HepG2 (cell line): Measurements from ENCODE around the gene CDH11. TPM values are rescaled to one million over a fixed set of nuclear protein-coding genes. Genes with fewer than 3 reads are reported as not detected.

ENCODE experiments used
- ATAC-seq: fragments of 200-7000 bp; cut with Tn5 transposase; 3 replicates; pipeline ENCODE4 v1.9.1; 2020; ENCODE audit warnings: mild to moderate bottlenecking, moderate library complexity
- BruUV-seq: library from RNA; stranded (reverse); fragments of 400-500 nt; replicated peaks from 2 replicates; lab custom pipeline; 2021; lab: Mats Ljungman, UMichigan
- CTCF ChIA-PET: fragments of 300-600 bp; formaldehyde crosslinking; extraction: SDS; loops from one replicate; lab custom pipeline; 2021; ENCODE audit warnings: low total read pairs, inconsistent platforms, low intra/inter-chr PET ratio; lab: Yijun Ruan, JAX
- POLR2A ChIA-PET: fragments of 350-600 bp; sonication (Branson Sonifier 250); formaldehyde crosslinking; loops from one replicate; lab custom pipeline; 2020; ENCODE audit warnings: antibody characterized with exemption, inconsistent platforms; lab: Yijun Ruan, JAX
- DNase-seq: peaks from one replicate; pipeline ENCODE4 v3.0.0-alpha.2; 2015; ENCODE audit warnings: low spot score
- FAIRE-seq: peaks from 3 replicates; lab custom pipeline; 2011; peaks lifted over from hg19 to GRCh38; lab: Jason Lieb, UNC
- H2AFZ ChIP-seq: one replicate; pipeline ENCODE4 v1.6.1; 2011; ENCODE audit warnings: low read length, inconsistent platforms
- H3K27ac ChIP-seq: fragments of 300-600 bp; 3 replicates; pipeline ENCODE4 v1.8.0; 2011; ENCODE audit warnings: mixed run types, mild to moderate bottlenecking, mixed read lengths, low read length, inconsistent platforms; ENCODE audit not compliant: insufficient read depth; ENCODE audit errors: extremely low read length
- H3K27me3 ChIP-seq, 2 experiments: fragments of 200-600 bp in 1 of 2; 2 replicates in 1 of 2; 3 replicates in 1 of 2; pipeline versions ENCODE4 v1.6.0 to v1.8.0; 2011; ENCODE audit warnings: low read length in 2 of 2, mild to moderate bottlenecking in 2 of 2, moderate library complexity in 2 of 2, inconsistent platforms in 1 of 2; ENCODE audit not compliant: insufficient read depth in 2 of 2, control insufficient read depth in 1 of 2
- H3K36me3 ChIP-seq, 2 experiments: fragments of 200-600 bp in 1 of 2; replicated peaks in 1 of 2; 2 replicates in 1 of 2; 3 replicates in 1 of 2; pipeline versions ENCODE4 v1.5.1 to v1.8.0; 2011; ENCODE audit warnings: low read length in 2 of 2, inconsistent platforms in 1 of 2; ENCODE audit not compliant: insufficient read depth in 2 of 2, control insufficient read depth in 1 of 2
- H3K4me1 ChIP-seq: 2 replicates; pipeline ENCODE4 v1.5.1; 2012; ENCODE audit warnings: low read length, inconsistent platforms; ENCODE audit not compliant: insufficient read depth
- H3K4me2 ChIP-seq: 2 replicates; pipeline ENCODE4 v1.6.0; 2011; ENCODE audit warnings: low read depth, low read length, inconsistent platforms
- H3K4me3 ChIP-seq, 3 experiments: fragments of 200-600 bp in 1 of 3; sonication (generic), shearing (Covaris generic) in 1 of 3; replicated peaks in 1 of 3; 2 replicates each; pipeline ENCODE4 v1.5.1; 2011 to 2016; ENCODE audit warnings: low read length in 3 of 3, inconsistent platforms in 2 of 3, low read depth in 2 of 3, mild to moderate bottlenecking in 2 of 3, control low read depth in 1 of 3, mixed read lengths in 1 of 3; ENCODE audit not compliant: insufficient read depth in 1 of 3
- H3K79me2 ChIP-seq: one replicate; pipeline ENCODE4 v1.6.1; 2011; ENCODE audit warnings: low read length, inconsistent platforms; ENCODE audit not compliant: insufficient read depth
- H3K9ac ChIP-seq: 2 replicates; pipeline ENCODE4 v1.6.0; 2011; ENCODE audit warnings: mild to moderate bottlenecking, low read depth, low read length, inconsistent platforms; ENCODE audit not compliant: insufficient read depth
- H3K9me3 ChIP-seq: 2 replicates; pipeline ENCODE4 v1.5.1; 2012; ENCODE audit warnings: mild to moderate bottlenecking, low read length
- H4K20me1 ChIP-seq: 2 replicates; pipeline ENCODE4 v1.6.0; 2011; ENCODE audit warnings: inconsistent platforms, mild to moderate bottlenecking, low read length, moderate library complexity; ENCODE audit not compliant: insufficient read depth
- CBX2 ChIP-seq, 2 experiments: fragments of 200-600 bp in 1 of 2; sonication (generic); formaldehyde crosslinking in 1 of 2; IDR thresholded peaks; 2 replicates each; pipeline versions ENCODE4 v1.7.0 to v1.8.1; 2018 to 2022; ENCODE audit warnings: low read depth in 2 of 2, low read length in 1 of 2, mild to moderate bottlenecking in 1 of 2, missing genetic modification reagents in 1 of 2
- ELF4 ChIP-seq: sonication (generic); formaldehyde crosslinking; IDR thresholded peaks from 2 replicates; pipeline ENCODE4 v1.5.0; 2020; ENCODE audit warnings: missing genetic modification reagents, mild to moderate bottlenecking, moderate library complexity, borderline replicate concordance
- FOSL2 ChIP-seq: sonication (generic); formaldehyde crosslinking; IDR thresholded peaks from 2 replicates; pipeline ENCODE4 v1.4.0; 2020; ENCODE audit warnings: missing genetic modification reagents
- TAF15 ChIP-seq: fragments of 200-400 bp; formaldehyde crosslinking; IDR thresholded peaks from one replicate; pipeline ENCODE4 v1.6.1; 2018; ENCODE audit warnings: mild to moderate bottlenecking, low read depth, low read length; ENCODE audit not compliant: poor library complexity, severe bottlenecking
- ZBTB1 ChIP-seq: sonication (generic); formaldehyde crosslinking; IDR thresholded peaks from 2 replicates; pipeline ENCODE4 v1.4.0; 2020; ENCODE audit warnings: missing genetic modification reagents, borderline replicate concordance
- ZFP36L2 ChIP-seq: sonication (generic); formaldehyde crosslinking; IDR thresholded peaks from 2 replicates; pipeline ENCODE4 v1.4.0; 2020; ENCODE audit warnings: missing genetic modification reagents
- ZFYVE20 ChIP-seq: sonication (generic); formaldehyde crosslinking; IDR thresholded peaks from 2 replicates; pipeline ENCODE4 v1.8.0; 2023; ENCODE audit warnings: low read depth, mild to moderate bottlenecking, moderate library complexity, missing genetic modification reagents, borderline replicate concordance
- ZNF562 ChIP-seq: sonication (generic); formaldehyde crosslinking; IDR thresholded peaks from 2 replicates; pipeline ENCODE4 v1.8.0; 2022; ENCODE audit warnings: missing genetic modification reagents, borderline replicate concordance
- WGBS: methylation state at CpG from one replicate; pipeline ENCODE4 v1.1.6; 2017; ENCODE audit warnings: low lambda C conversion rate; 5-methylcytosine and 5-hydroxymethylcytosine counted together
- in situ Hi-C: cut with HindIII; loops from 2 replicates; pipeline ENCODE4 v1.10.0; 2017; ENCODE audit warnings: low pct_unique_long_range_greater_than_20kb; ENCODE audit not compliant: extremely low pct_ligation_motif_present
- intact Hi-C: fragments of 100-400 bp; cut with micrococcal nuclease; formaldehyde crosslinking; loops from one replicate; pipeline ENCODE4 v1.10.0; 2022; ENCODE audit not compliant: unreplicated experiment
- polyA plus RNA-seq, 8 experiments: library from polyadenylated mRNA; depleted of rRNA in 3 of 8; stranded (reverse) in 7 of 8; unstranded in 1 of 8; fragments of >200 nt; fragmentation: Illumina TruSeq in 4 of 8; extraction: Trizol in 4 of 8; gene quantifications; 2 replicates each; pipeline versions ENCODE4 v1.2.1 to v1.2.3, GENCODE V29; 2011 to 2016; ENCODE audit warnings: low read depth in 4 of 8, missing spikeins in 1 of 8, mixed read lengths in 1 of 8; ENCODE audit not compliant: insufficient read depth in 1 of 8
- total RNA-seq, 5 experiments: library from RNA; depleted of rRNA; stranded (reverse); fragments of >200 nt; fragmentation: Illumina TruSeq; extraction: Trizol; gene quantifications; 2 replicates each; pipeline ENCODE4 v1.2.3, GENCODE V29; 2016; ENCODE audit warnings: low read depth in 1 of 5
- TF ChIP-seq, protein P1 (sequence below): sonication (generic); formaldehyde crosslinking; IDR thresholded peaks from 2 replicates; pipeline ENCODE4 v1.4.0; 2020; ENCODE audit warnings: missing genetic modification reagents, borderline replicate concordance
- TF ChIP-seq, protein P2 (sequence below): sonication (generic); formaldehyde crosslinking; IDR thresholded peaks from 2 replicates; pipeline ENCODE4 v1.4.0; 2020; ENCODE audit warnings: mild to moderate bottlenecking, missing genetic modification reagents, borderline replicate concordance

CDH11 gene
- total and polyA plus RNA-seq, 2 of the 13 experiments (the other 11 are each of a cell fraction or from before 2014, with no cell fraction given) = not detected

DNA sequence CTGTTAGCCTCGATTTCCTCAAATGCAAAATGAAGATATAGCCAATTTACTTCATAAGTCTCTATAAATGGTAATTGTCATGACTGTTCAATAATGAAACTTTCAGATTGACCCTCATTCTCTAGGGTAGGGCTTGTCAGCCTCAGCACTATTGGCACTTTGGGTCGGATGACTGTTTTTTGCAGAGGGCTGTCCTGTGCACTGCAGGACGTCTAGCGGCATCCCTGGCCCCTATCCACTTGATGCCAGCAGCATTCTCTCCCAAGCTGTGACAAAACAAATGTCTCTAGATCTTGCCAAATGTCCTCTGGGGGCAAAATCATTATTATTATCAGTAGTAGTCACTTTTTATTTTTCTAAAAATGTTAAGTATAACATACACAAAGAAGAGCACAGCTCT lies 24.6 kb downstream of the CDH11 start:
- intact Hi-C loops = no loop called here
- no TSS peak for BruUV-seq
- no peaks in the 10 kb centered on the region for H3K4me1 ChIP-seq
- H3K27me3 ChIP-seq = no peaks in the 10 kb centered on the region
- ATAC-seq (no peak), FAIRE-seq (no peak), DNase-seq (no peak)
- H4K20me1 ChIP-seq = no peaks in the 10 kb centered on the region
- H3K79me2 ChIP-seq = no peaks in the 10 kb centered on the region
- ChIA-PET POLR2A (no interaction called here), CTCF (no interaction called here)
- in situ Hi-C loops = no loop called here
- H2AFZ ChIP-seq = no peak overlapping the region
- TF ChIP-seq TAF15 (no peak), ZFP36L2 (CRISPR knock-in tag) (no peak), CBX2 (IDR thresholded peaks at IDR 0.05; ENCODE audit: low read depth, low read length) (no peak), CBX2 (CRISPR knock-in tag; IDR thresholded peaks at IDR 0.05; ENCODE audit: low read depth) (no peak), ELF4 (CRISPR knock-in tag) (no peak), ZBTB1 (CRISPR knock-in tag) (no peak), ZFYVE20 (CRISPR knock-in tag) (no peak), FOSL2 (no peak), ZNF562 (CRISPR knock-in tag) (no peak)
- TF ChIP-seq, protein P1, sequence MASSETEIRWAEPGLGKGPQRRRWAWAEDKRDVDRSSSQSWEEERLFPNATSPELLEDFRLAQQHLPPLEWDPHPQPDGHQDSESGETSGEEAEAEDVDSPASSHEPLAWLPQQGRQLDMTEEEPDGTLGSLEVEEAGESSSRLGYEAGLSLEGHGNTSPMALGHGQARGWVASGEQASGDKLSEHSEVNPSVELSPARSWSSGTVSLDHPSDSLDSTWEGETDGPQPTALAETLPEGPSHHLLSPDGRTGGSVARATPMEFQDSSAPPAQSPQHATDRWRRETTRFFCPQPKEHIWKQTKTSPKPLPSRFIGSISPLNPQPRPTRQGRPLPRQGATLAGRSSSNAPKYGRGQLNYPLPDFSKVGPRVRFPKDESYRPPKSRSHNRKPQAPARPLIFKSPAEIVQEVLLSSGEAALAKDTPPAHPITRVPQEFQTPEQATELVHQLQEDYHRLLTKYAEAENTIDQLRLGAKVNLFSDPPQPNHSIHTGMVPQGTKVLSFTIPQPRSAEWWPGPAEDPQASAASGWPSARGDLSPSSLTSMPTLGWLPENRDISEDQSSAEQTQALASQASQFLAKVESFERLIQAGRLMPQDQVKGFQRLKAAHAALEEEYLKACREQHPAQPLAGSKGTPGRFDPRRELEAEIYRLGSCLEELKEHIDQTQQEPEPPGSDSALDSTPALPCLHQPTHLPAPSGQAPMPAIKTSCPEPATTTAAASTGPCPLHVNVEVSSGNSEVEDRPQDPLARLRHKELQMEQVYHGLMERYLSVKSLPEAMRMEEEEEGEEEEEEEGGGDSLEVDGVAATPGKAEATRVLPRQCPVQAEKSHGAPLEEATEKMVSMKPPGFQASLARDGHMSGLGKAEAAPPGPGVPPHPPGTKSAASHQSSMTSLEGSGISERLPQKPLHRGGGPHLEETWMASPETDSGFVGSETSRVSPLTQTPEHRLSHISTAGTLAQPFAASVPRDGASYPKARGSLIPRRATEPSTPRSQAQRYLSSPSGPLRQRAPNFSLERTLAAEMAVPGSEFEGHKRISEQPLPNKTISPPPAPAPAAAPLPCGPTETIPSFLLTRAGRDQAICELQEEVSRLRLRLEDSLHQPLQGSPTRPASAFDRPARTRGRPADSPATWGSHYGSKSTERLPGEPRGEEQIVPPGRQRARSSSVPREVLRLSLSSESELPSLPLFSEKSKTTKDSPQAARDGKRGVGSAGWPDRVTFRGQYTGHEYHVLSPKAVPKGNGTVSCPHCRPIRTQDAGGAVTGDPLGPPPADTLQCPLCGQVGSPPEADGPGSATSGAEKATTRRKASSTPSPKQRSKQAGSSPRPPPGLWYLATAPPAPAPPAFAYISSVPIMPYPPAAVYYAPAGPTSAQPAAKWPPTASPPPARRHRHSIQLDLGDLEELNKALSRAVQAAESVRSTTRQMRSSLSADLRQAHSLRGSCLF (CRISPR knock-in tag) = no peak
- TF ChIP-seq, protein P2, sequence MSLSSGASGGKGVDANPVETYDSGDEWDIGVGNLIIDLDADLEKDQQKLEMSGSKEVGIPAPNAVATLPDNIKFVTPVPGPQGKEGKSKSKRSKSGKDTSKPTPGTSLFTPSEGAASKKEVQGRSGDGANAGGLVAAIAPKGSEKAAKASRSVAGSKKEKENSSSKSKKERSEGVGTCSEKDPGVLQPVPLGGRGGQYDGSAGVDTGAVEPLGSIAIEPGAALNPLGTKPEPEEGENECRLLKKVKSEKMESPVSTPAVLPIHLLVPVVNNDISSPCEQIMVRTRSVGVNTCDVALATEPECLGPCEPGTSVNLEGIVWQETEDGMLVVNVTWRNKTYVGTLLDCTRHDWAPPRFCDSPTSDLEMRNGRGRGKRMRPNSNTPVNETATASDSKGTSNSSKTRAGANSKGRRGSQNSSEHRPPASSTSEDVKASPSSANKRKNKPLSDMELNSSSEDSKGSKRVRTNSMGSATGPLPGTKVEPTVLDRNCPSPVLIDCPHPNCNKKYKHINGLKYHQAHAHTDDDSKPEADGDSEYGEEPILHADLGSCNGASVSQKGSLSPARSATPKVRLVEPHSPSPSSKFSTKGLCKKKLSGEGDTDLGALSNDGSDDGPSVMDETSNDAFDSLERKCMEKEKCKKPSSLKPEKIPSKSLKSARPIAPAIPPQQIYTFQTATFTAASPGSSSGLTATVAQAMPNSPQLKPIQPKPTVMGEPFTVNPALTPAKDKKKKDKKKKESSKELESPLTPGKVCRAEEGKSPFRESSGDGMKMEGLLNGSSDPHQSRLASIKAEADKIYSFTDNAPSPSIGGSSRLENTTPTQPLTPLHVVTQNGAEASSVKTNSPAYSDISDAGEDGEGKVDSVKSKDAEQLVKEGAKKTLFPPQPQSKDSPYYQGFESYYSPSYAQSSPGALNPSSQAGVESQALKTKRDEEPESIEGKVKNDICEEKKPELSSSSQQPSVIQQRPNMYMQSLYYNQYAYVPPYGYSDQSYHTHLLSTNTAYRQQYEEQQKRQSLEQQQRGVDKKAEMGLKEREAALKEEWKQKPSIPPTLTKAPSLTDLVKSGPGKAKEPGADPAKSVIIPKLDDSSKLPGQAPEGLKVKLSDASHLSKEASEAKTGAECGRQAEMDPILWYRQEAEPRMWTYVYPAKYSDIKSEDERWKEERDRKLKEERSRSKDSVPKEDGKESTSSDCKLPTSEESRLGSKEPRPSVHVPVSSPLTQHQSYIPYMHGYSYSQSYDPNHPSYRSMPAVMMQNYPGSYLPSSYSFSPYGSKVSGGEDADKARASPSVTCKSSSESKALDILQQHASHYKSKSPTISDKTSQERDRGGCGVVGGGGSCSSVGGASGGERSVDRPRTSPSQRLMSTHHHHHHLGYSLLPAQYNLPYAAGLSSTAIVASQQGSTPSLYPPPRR (CRISPR knock-in tag) = no peak
- WGBS = 23% methylated on average over 4 of the region's 4 CpGs
- no peaks in the 10 kb centered on the region for H3K36me3 ChIP-seq
- no peak overlapping the region for H3K4me2 ChIP-seq
- no peak overlapping the region for H3K4me3 ChIP-seq
- H3K9me3 ChIP-seq = peaks cover 8% of the 10 kb centered on the region
- H3K27ac ChIP-seq = no peak overlapping the region
- no peak overlapping the region for H3K9ac ChIP-seq
